Measurements from ENCODE around the gene RAI1.

The RAI1 gene

DNA sequence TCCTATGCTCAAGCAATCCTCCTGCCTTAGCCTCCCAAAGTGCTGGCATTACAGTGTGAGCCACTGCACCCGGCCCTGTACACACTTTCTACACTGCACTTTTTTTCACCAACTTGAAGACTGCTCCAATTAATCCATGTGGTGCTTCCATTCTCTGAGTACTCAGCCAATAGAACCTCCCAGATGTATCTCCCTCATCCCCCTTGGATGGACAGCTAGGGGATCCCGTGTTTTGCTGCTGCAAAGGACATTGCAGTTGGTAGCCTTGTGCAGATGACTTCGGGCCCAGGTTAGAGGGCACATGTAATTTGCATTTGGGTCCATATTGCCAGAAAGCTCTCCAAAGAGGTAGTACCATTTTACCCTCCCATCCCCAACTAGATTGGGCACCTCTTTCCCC, 95.6 kb downstream of the RAI1 start:
- no peak overlapping the region for H3K27ac ChIP-seq (ENCODE audit: low read depth, low read length)
- H3K9ac ChIP-seq (ENCODE audit: low read depth in 1 of 2, low read length in 2 of 2), result no peak overlapping the region
- no peak overlapping the region for H3K4me3 ChIP-seq (ENCODE audit: low read depth in 1 of 2, low read length in 2 of 2)
- H3K36me3 ChIP-seq (ENCODE audit: control insufficient read depth in 1 of 2, insufficient read depth in 2 of 2, low read length in 2 of 2), result no peaks in the 10 kb centered on the region
- H3K27me3 ChIP-seq (ENCODE audit: control insufficient read depth in 1 of 2, insufficient read depth in 2 of 2, low read length in 2 of 2), result no peaks in the 10 kb centered on the region
- H3K4me1 ChIP-seq (ENCODE audit: control insufficient read depth in 1 of 2, insufficient read depth in 2 of 2, low read length in 2 of 2), result peaks cover 10 to 14% of the 10 kb centered on the region in 2 donors
- no peaks in the 10 kb centered on the region for H3K9me3 ChIP-seq (ENCODE audit: control insufficient read depth in 1 of 2, low read length in 2 of 2)

DNA sequence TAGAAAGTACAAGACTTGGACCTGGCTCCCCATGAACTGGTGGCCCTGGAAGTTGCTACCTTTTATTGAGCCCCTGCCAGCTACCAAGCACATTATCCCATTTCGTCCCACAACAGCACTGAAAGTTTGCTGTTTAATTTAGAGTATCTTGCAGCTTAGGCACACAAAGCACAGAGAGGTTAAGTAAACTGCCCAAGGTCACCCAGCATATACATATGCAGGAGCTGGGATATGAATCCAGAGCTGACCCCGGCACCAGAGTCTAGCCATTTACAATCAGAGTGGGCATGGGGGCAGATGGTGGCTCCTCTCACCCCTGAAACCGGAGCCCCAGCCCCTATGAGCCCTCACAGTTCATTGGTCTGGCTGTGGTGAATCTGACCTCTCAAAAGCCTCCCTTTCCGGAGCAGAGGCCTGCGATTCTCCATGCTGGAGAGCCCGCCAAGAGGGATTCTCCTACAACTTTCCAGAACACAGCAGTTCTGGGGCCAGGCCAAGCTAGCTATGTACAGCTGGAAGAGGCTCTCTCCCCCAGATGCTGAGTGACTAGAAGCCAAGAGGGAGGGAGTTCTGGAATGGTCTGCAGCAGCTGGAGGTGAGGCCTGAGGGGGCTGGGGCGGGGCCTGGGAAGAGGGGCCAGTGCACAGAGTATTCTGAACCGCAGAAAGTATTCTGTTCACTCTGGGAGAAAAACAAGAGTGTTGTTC, 97.2 kb downstream of the RAI1 start:
- Histone ChIP-seq H3K9ac (ENCODE audit: low read depth in 1 of 2, low read length in 2 of 2) (no peak overlapping the region), H3K27ac (ENCODE audit: low read depth, low read length) (no peak overlapping the region), H3K4me3 (ENCODE audit: low read depth in 1 of 2, low read length in 2 of 2) (no peak overlapping the region), H3K4me1 (ENCODE audit: control insufficient read depth in 1 of 2, insufficient read depth in 2 of 2, low read length in 2 of 2) (peaks cover 10 to 14% of the 10 kb centered on the region in 2 donors), H3K36me3 (ENCODE audit: control insufficient read depth in 1 of 2, insufficient read depth in 2 of 2, low read length in 2 of 2) (no peaks in the 10 kb centered on the region), H3K9me3 (ENCODE audit: control insufficient read depth in 1 of 2, low read length in 2 of 2) (no peaks in the 10 kb centered on the region), H3K27me3 (ENCODE audit: control insufficient read depth in 1 of 2, insufficient read depth in 2 of 2, low read length in 2 of 2) (no peaks in the 10 kb centered on the region)

DNA sequence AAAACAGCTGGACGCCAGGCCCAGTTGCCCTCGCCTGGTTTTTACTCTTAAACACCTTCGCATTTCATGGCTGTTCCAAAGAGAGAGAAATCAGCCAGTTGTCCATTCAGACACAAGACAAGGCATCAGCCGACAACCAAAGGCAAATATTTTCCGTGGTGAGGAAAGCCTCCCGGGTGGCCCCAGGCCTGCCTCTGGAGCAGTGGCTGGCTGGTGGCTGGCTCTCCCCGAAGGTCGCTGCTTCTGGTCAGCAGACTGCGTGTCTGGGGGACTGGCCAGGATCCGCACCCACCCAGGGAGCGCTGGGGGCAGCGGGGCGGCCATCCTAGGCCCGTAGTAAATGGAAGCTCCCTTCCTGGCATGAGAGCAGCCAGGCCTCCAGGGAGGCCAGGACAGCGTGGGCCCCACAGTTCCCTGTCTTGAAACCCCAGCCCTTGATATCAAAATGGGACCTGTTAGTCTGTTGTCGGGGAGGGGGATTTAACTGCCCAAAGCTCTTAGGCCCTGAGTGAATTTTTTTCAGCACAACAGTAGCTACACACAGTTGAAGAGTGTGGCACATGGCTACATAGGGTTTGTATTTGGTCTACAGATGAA, 97.9 kb downstream of the RAI1 start:
- Histone ChIP-seq H3K4me3 (ENCODE audit: low read depth in 1 of 2, low read length in 2 of 2) (no peak overlapping the region), H3K27ac (ENCODE audit: low read depth, low read length) (no peak overlapping the region), H3K9ac (ENCODE audit: low read depth in 1 of 2, low read length in 2 of 2) (no peak overlapping the region), H3K4me1 (ENCODE audit: control insufficient read depth in 1 of 2, insufficient read depth in 2 of 2, low read length in 2 of 2) (peaks cover 13 to 18% of the 10 kb centered on the region in 2 donors), H3K9me3 (ENCODE audit: control insufficient read depth in 1 of 2, low read length in 2 of 2) (no peaks in the 10 kb centered on the region), H3K27me3 (ENCODE audit: control insufficient read depth in 1 of 2, insufficient read depth in 2 of 2, low read length in 2 of 2) (no peaks in the 10 kb centered on the region), H3K36me3 (ENCODE audit: control insufficient read depth in 1 of 2, insufficient read depth in 2 of 2, low read length in 2 of 2) (no peaks in the 10 kb centered on the region)

DNA sequence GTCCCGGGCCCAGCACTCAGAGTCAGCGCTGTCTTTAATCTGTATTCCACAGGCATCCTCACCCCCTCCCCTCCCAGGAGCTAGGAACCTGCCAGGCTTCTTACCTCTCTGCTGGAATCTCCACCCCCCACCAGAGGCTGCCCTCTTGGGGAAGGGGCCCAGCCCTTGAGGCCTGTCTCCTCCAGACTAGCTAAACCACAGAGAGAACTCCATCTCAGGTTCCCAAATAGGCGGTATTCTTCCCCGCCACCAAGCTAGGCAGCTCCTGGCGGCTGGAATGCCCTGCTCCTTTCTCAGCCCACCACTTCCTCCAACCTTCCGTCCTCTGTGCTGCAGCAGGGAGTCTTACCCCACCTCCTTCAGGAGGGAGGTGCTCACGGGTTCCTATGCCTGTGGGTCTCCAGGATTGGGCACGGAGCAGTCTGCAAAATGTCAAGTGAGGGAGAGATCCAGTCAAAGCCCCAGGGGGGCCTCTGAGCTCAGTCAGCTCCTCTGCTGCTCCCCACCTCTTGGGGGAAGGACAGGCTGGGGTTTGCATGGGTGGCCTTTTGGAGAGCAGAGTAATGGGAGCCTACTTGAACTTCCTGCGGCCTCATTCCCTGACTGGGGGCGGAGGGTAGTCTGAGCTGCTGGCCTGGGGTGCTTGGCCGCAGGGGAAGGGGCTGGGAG, 99.8 kb downstream of the RAI1 start:
- no peak overlapping the region for H3K27ac ChIP-seq (ENCODE audit: low read depth, low read length)
- no peak overlapping the region for H3K9ac ChIP-seq (ENCODE audit: low read depth in 1 of 2, low read length in 2 of 2)
- no peaks in the 10 kb centered on the region for H3K36me3 ChIP-seq (ENCODE audit: control insufficient read depth in 1 of 2, insufficient read depth in 2 of 2, low read length in 2 of 2)
- peak overlapping the region in 1 of 2 donors; percentile 3 for H3K4me3 ChIP-seq (ENCODE audit: low read depth in 1 of 2, low read length in 2 of 2)
- H3K4me1 ChIP-seq (ENCODE audit: control insufficient read depth in 1 of 2, insufficient read depth in 2 of 2, low read length in 2 of 2), result peaks cover 18 to 30% of the 10 kb centered on the region in 2 donors
- no peaks in the 10 kb centered on the region for H3K9me3 ChIP-seq (ENCODE audit: control insufficient read depth in 1 of 2, low read length in 2 of 2)
- no peaks in the 10 kb centered on the region for H3K27me3 ChIP-seq (ENCODE audit: control insufficient read depth in 1 of 2, insufficient read depth in 2 of 2, low read length in 2 of 2)

DNA sequence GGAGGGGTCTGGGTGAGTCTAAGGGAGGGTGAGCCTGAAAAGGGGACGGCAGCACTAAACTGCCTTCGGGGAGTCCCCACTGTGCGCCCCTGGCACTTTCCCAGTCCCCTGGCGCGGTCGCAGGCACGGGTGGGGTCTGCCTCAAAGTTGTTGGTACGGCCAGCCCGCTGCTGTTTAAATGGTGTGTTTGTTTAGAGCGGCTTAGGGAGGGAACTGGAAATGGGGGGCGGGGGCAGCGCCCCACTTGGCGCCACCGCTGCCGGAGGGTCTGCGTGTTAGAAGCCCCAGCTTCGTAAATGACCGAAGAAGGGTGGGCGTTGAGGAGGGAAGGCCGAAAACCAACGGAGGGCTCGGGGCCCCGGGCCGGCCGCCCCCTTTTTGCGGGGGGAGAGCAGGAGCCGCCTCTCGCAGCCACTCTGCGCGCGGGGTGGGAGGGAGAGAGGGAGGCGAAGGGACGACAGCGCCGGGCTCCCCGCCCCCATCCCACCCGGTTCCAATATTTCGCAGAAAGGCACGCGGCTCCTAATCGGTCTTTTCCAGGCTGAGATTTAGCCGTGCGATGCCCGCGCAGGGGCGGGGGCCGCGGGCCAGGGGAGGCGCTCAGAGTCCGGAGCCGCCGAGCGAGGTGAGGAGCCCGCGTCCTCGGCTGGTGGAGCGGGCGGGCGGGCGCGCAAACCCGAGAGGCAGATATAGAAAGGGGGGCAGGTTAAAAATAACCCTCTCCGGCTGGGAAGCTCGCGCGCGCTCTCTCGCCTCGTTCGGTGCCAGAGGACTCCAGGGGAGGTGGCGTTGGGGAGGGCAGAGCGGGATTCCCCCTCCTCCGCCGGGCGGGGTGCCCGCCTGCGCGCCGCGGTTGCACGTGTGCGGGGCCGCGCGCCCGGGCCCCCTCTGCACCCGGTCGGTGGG, 100.6 kb downstream of the RAI1 start:
- peak overlapping the region; percentile 35 to 43 for H3K4me3 ChIP-seq (ENCODE audit: low read depth in 1 of 2, low read length in 2 of 2)
- H3K9me3 ChIP-seq (ENCODE audit: control insufficient read depth in 1 of 2, low read length in 2 of 2), result no peaks in the 10 kb centered on the region
- no peaks in the 10 kb centered on the region for H3K27me3 ChIP-seq (ENCODE audit: control insufficient read depth in 1 of 2, insufficient read depth in 2 of 2, low read length in 2 of 2)
- H3K9ac ChIP-seq (ENCODE audit: low read depth in 1 of 2, low read length in 2 of 2), result no peak overlapping the region
- H3K4me1 ChIP-seq (ENCODE audit: control insufficient read depth in 1 of 2, insufficient read depth in 2 of 2, low read length in 2 of 2), result peaks cover 18 to 30% of the 10 kb centered on the region in 2 donors
- no peak overlapping the region for H3K27ac ChIP-seq (ENCODE audit: low read depth, low read length)
- H3K36me3 ChIP-seq (ENCODE audit: control insufficient read depth in 1 of 2, insufficient read depth in 2 of 2, low read length in 2 of 2), result no peaks in the 10 kb centered on the region

DNA sequence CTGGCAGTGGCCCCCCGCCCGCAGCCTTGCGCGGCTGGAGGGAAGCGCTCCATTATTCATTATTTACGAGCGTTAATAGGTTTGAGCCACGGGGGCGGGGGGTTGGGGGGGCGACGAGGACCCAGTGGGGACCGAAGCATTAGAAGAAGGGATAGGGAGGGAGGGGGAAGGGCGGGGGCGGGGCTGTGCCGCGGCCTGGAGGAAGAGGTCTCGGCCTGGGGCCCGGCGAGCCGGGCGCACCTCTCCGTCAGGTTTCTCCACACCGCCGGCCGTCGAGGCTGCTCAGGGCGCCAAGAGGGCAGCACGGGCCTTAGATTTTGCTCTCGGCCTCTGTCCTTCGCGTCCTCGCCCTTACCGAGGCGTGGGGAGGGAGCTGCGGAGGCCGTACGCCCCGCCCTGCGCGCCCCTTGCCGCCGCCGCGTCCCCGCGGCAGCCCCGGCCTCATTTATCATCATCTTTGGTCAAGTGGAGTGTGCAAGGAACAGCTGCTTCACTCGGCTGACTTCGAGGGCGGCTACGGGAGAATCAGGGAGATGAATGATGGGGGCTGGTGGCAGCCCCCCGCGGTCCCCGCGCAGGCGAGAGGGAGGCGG, 101.4 kb downstream of the RAI1 start:
- Histone ChIP-seq H3K4me1 (ENCODE audit: control insufficient read depth in 1 of 2, insufficient read depth in 2 of 2, low read length in 2 of 2) (peaks cover 18 to 30% of the 10 kb centered on the region in 2 donors), H3K9me3 (ENCODE audit: control insufficient read depth in 1 of 2, low read length in 2 of 2) (no peaks in the 10 kb centered on the region), H3K9ac (ENCODE audit: low read depth in 1 of 2, low read length in 2 of 2) (no peak overlapping the region), H3K27ac (ENCODE audit: low read depth, low read length) (no peak overlapping the region), H3K4me3 (ENCODE audit: low read depth in 1 of 2, low read length in 2 of 2) (peak overlapping the region; percentile 64 to 66), H3K36me3 (ENCODE audit: control insufficient read depth in 1 of 2, insufficient read depth in 2 of 2, low read length in 2 of 2) (no peaks in the 10 kb centered on the region), H3K27me3 (ENCODE audit: control insufficient read depth in 1 of 2, insufficient read depth in 2 of 2, low read length in 2 of 2) (no peaks in the 10 kb centered on the region)

DNA sequence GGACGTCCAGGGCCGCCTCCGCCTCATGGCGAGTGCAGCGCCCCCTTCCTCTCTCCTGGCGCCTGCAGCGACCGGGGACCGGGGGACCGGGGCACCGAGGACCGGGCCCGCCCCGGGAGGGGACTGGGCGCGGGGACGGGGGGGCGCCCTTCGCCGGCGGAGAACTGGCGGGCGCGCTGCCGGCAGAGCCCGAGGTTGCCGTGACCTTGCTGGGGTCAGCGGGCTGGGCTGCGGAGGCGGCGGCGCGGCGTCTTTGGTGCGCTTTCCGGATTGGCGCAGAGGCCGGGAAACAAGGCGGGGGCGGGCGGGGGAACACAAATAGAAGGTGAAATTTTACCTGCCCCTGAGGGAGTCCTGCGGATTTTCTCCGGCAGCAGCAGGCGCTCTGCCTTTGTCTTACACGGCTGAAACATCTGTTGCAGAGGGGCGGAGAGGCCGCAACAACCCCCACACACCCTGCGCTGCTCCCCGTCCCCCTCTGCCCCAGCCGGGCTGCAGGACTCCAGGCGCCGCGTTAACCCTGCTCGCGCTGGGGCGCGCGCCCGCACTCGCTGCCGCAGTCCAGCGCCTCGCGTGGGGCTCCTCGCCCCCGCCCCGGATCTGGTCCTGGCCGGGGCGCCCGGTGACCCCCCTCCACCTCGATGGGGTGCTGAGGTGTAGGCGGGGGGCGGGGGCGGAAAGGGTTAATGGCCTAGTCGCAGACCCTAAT, 102.0 kb downstream of the RAI1 start:
- Histone ChIP-seq H3K27ac (ENCODE audit: low read depth, low read length) (peak overlapping the region; percentile 42), H3K4me1 (ENCODE audit: control insufficient read depth in 1 of 2, insufficient read depth in 2 of 2, low read length in 2 of 2) (peaks cover 18 to 29% of the 10 kb centered on the region in 2 donors)

DNA sequence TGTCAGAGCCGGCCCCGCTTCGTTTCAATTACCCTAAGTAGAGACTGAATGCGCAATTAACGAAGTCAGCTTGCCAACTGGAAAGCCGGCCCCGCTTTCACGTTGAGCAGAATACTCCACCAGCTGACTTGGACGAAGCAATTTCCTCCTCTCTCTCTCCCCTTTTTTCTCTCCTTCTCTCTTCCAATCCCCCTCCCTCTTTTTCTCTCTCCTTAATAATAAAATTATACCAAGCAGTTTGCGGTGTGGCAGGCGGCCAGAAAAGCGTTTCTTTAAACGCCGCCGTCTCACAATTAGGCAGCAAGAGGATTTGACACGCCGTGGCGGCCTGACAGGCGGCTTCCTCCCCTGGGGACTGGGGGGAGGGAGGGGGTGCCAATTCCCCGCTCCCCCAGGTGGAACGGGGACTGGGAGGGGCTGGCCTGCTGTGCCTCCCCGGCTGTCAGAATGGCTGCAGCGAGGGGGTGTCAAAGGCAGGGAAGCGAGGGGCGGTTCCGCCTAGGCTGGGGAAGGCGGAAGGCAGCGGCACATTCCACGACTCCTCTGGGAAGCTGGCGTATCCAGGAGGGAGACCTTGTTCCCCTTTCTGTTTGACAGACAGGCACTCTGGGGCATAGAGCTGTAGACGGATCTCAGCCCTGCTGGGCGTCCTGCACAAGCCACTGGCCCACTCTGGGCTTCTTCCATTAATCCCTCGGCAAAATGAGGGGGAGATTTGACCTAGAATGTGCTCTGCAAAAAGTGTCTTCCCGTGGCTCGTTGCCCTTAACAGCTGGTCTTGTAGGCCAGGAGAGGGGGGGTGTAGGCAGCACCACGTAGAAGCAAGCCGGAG, 102.8 kb downstream of the RAI1 start:
- H3K9me3 ChIP-seq (ENCODE audit: control insufficient read depth in 1 of 2, low read length in 2 of 2), result no peaks in the 10 kb centered on the region
- H3K4me3 ChIP-seq (ENCODE audit: low read depth in 1 of 2, low read length in 2 of 2), result peak overlapping the region; percentile 64 to 66
- H3K27me3 ChIP-seq (ENCODE audit: control insufficient read depth in 1 of 2, insufficient read depth in 2 of 2, low read length in 2 of 2), result no peaks in the 10 kb centered on the region
- peak overlapping the region; percentile 42 for H3K27ac ChIP-seq (ENCODE audit: low read depth, low read length)
- H3K9ac ChIP-seq (ENCODE audit: low read depth in 1 of 2, low read length in 2 of 2), result no peak overlapping the region
- H3K4me1 ChIP-seq (ENCODE audit: control insufficient read depth in 1 of 2, insufficient read depth in 2 of 2, low read length in 2 of 2), result peaks cover 18 to 28% of the 10 kb centered on the region in 2 donors
- no peaks in the 10 kb centered on the region for H3K36me3 ChIP-seq (ENCODE audit: control insufficient read depth in 1 of 2, insufficient read depth in 2 of 2, low read length in 2 of 2)

More for the DNA sequence above, 102.0 kb downstream of the RAI1 start:
- no peaks in the 10 kb centered on the region for H3K9me3 ChIP-seq (ENCODE audit: control insufficient read depth in 1 of 2, low read length in 2 of 2)
- H3K36me3 ChIP-seq (ENCODE audit: control insufficient read depth in 1 of 2, insufficient read depth in 2 of 2, low read length in 2 of 2), result no peaks in the 10 kb centered on the region
- H3K4me3 ChIP-seq (ENCODE audit: low read depth in 1 of 2, low read length in 2 of 2), result peak overlapping the region; percentile 64 to 66
- no peaks in the 10 kb centered on the region for H3K27me3 ChIP-seq (ENCODE audit: control insufficient read depth in 1 of 2, insufficient read depth in 2 of 2, low read length in 2 of 2)
- peak overlapping the region in 1 of 2 donors; percentile 57 for H3K9ac ChIP-seq (ENCODE audit: low read depth in 1 of 2, low read length in 2 of 2)

All from duodenal mucosa (tissue), 2 donors.